ENCODE results near the gene TMEM132D. TPM values are rescaled to one million over a fixed set of nuclear protein-coding genes. Genes with fewer than 3 reads are reported as not detected.

Gene TMEM132D
- total RNA-seq, 1 donor, result not detected

DNA sequence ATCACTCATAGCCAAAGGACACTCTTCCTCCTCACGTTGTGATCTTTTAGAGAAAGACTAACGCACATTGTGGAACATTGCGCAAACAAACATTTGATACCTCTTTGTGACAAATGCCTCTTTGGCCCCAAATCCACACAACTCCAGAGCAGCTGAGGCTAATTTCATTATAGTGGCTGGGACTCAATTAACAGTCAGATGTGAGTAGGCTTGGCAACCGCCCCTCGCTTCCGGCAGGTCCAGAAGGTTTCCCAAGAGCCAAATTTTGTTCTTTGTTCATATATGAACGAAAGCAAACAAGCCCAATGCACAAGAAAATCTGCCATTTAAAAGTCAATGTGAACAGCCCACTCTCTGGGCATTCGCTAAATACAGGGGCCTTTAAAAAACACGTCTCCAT, 776.6 kb downstream of the TMEM132D start:
- H3K4me2 ChIP-seq (ENCODE audit: insufficient read depth, low read length), result no peak overlapping the region
- no peak for DNase-seq (ENCODE audit: insufficient read length, low spot score, missing footprints)
- H3K27ac ChIP-seq (ENCODE audit: low read depth, low read length), result no peak overlapping the region
- no peaks in the 10 kb centered on the region for H3K36me3 ChIP-seq (ENCODE audit: insufficient read depth, low read length)
- H4K20me1 ChIP-seq (ENCODE audit: insufficient read depth, low read length), result no peaks in the 10 kb centered on the region
- no peak overlapping the region for H2AFZ ChIP-seq (ENCODE audit: low read length)
- no peaks in the 10 kb centered on the region for H3K79me2 ChIP-seq (ENCODE audit: insufficient read depth, low read length)
- no peaks in the 10 kb centered on the region for H3K4me1 ChIP-seq (ENCODE audit: insufficient read depth, low read length)
- H3K9me3 ChIP-seq (ENCODE audit: low read depth, low read length), result peaks cover 1% of the 10 kb centered on the region
- H3K4me3 ChIP-seq (ENCODE audit: insufficient read depth, low read length), result no peak overlapping the region
- TF ChIP-seq, protein P1, sequence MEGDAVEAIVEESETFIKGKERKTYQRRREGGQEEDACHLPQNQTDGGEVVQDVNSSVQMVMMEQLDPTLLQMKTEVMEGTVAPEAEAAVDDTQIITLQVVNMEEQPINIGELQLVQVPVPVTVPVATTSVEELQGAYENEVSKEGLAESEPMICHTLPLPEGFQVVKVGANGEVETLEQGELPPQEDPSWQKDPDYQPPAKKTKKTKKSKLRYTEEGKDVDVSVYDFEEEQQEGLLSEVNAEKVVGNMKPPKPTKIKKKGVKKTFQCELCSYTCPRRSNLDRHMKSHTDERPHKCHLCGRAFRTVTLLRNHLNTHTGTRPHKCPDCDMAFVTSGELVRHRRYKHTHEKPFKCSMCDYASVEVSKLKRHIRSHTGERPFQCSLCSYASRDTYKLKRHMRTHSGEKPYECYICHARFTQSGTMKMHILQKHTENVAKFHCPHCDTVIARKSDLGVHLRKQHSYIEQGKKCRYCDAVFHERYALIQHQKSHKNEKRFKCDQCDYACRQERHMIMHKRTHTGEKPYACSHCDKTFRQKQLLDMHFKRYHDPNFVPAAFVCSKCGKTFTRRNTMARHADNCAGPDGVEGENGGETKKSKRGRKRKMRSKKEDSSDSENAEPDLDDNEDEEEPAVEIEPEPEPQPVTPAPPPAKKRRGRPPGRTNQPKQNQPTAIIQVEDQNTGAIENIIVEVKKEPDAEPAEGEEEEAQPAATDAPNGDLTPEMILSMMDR (IDR thresholded peaks at IDR 0.05; ENCODE audit: extremely low read depth, low read depth, low read length), result no peak
- no peaks in the 10 kb centered on the region for H3K27me3 ChIP-seq (ENCODE audit: insufficient read depth, low read length)

DNA sequence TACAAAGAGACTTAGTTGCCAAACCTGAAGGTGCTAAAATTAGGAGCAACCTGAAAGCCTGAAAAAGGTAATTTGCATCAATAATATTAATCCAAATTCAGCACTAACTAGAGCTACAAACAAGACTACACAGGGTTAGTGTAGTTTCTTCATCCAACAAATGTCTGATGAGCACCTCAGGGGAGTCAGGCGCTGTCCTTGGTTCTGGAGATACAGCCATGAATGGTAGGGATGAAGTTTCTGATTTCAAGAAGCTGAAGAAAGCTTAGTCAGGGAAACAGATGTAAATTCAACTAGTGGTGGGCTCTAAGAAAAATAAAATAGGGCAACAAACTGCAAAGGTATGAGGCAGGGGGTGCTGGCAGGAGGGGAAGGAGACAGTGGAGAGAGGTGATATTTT, 784.3 kb downstream of the TMEM132D start:
- no peaks in the 10 kb centered on the region for H3K79me2 ChIP-seq (ENCODE audit: insufficient read depth, low read length)

DNA sequence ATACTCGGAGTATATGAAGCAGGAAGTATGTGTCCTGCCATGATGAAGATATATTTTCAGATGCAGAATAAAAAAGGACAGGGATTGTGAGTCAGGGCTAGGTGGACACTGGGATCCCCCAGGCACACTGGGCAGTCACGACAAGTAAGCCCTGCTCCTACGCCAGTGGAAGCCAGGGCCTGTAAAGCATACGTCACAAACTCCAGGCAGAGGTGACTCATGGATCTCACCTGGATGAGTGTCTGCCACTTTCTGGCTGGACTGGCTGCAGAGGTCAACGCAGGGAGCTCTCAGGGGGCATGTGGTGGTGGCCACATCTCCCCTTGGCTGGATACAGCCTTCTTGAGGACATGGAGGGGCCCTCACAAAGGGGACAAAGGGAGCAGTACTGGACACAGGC, 788.3 kb downstream of the TMEM132D start:
- TF ChIP-seq, protein P1 (IDR thresholded peaks at IDR 0.05; ENCODE audit: extremely low read depth, low read depth, low read length), result no peak
- no peaks in the 10 kb centered on the region for H3K27me3 ChIP-seq (ENCODE audit: insufficient read depth, low read length)
- no peak for DNase-seq (ENCODE audit: insufficient read length, low spot score, missing footprints)
- H3K4me3 ChIP-seq (ENCODE audit: insufficient read depth, low read length), result no peak overlapping the region
- H3K4me2 ChIP-seq (ENCODE audit: insufficient read depth, low read length), result no peak overlapping the region
- no peaks in the 10 kb centered on the region for H4K20me1 ChIP-seq (ENCODE audit: insufficient read depth, low read length)
- H2AFZ ChIP-seq (ENCODE audit: low read length), result no peak overlapping the region
- no peaks in the 10 kb centered on the region for H3K79me2 ChIP-seq (ENCODE audit: insufficient read depth, low read length)
- H3K9me3 ChIP-seq (ENCODE audit: low read depth, low read length), result peaks cover 5% of the 10 kb centered on the region
- no peaks in the 10 kb centered on the region for H3K36me3 ChIP-seq (ENCODE audit: insufficient read depth, low read length)
- no peaks in the 10 kb centered on the region for H3K4me1 ChIP-seq (ENCODE audit: insufficient read depth, low read length)
- no peak overlapping the region for H3K27ac ChIP-seq (ENCODE audit: low read depth, low read length)

More for the DNA sequence above, 784.3 kb downstream of the TMEM132D start:
- no peak overlapping the region for H3K4me3 ChIP-seq (ENCODE audit: insufficient read depth, low read length)
- peaks cover 5% of the 10 kb centered on the region for H3K9me3 ChIP-seq (ENCODE audit: low read depth, low read length)
- H3K4me2 ChIP-seq (ENCODE audit: insufficient read depth, low read length), result no peak overlapping the region
- TF ChIP-seq, protein P1 (IDR thresholded peaks at IDR 0.05; ENCODE audit: extremely low read depth, low read depth, low read length), result no peak
- no peaks in the 10 kb centered on the region for H3K4me1 ChIP-seq (ENCODE audit: insufficient read depth, low read length)
- no peaks in the 10 kb centered on the region for H4K20me1 ChIP-seq (ENCODE audit: insufficient read depth, low read length)
- H3K36me3 ChIP-seq (ENCODE audit: insufficient read depth, low read length), result no peaks in the 10 kb centered on the region
- no peak overlapping the region for H3K27ac ChIP-seq (ENCODE audit: low read depth, low read length)
- no peak for DNase-seq (ENCODE audit: insufficient read length, low spot score, missing footprints)
- H3K27me3 ChIP-seq (ENCODE audit: insufficient read depth, low read length), result no peaks in the 10 kb centered on the region
- no peak overlapping the region for H2AFZ ChIP-seq (ENCODE audit: low read length)

DNA sequence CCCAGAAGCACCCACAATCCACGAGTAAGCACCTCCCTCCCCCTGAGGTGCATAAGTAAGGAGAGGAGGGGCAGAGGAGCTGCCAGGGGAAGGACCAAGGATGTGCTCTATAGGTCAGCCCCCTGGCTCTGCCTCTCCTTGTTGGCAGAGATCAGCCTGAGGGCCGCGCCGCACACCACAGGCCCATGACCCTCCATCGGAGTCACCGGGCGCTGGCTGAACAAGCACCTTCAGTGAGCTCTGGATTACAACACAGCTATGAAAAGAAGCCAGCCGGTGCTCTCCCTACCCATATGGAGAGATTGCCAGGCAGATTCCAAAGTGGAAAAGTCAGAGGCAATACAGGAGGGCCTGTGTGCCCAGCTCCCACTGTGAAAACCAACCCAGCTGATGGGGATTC, 793.2 kb downstream of the TMEM132D start:
- no peaks in the 10 kb centered on the region for H3K79me2 ChIP-seq (ENCODE audit: insufficient read depth, low read length)
- H3K4me3 ChIP-seq (ENCODE audit: insufficient read depth, low read length), result no peak overlapping the region
- H4K20me1 ChIP-seq (ENCODE audit: insufficient read depth, low read length), result no peaks in the 10 kb centered on the region
- H3K4me2 ChIP-seq (ENCODE audit: insufficient read depth, low read length), result no peak overlapping the region
- TF ChIP-seq, protein P1 (IDR thresholded peaks at IDR 0.05; ENCODE audit: extremely low read depth, low read depth, low read length), result no peak
- DNase-seq (ENCODE audit: insufficient read length, low spot score, missing footprints), result no peak
- H3K4me1 ChIP-seq (ENCODE audit: insufficient read depth, low read length), result no peaks in the 10 kb centered on the region
- no peaks in the 10 kb centered on the region for H3K27me3 ChIP-seq (ENCODE audit: insufficient read depth, low read length)
- H3K9me3 ChIP-seq (ENCODE audit: low read depth, low read length), result peaks cover 3% of the 10 kb centered on the region
- H3K36me3 ChIP-seq (ENCODE audit: insufficient read depth, low read length), result no peaks in the 10 kb centered on the region
- no peak overlapping the region for H2AFZ ChIP-seq (ENCODE audit: low read length)
- no peak overlapping the region for H3K27ac ChIP-seq (ENCODE audit: low read depth, low read length)

Data from osteoblast (primary cell).